ENCODE measurements around the gene RAD18. TPM values are rescaled to one million over a fixed set of nuclear protein-coding genes. Genes with fewer than 3 reads are reported as not detected.

Gene RAD18
- total and polyA plus RNA-seq, 3 experiments from 2014 or later: 8.9 to 43.3 (median 38.5) TPM

GRCh38 chr3:8837162-8837561, 126.1 kb downstream of the RAD18 start:
- H3K9me3 Mint-ChIP-seq: no peaks in the 10 kb centered on the region
- H3K4me3 Mint-ChIP-seq: no peak overlapping the region
- Histone ChIP-seq H3K27ac (ENCODE audit: low read depth, low read length) (no peak overlapping the region), H3K4me1 (ENCODE audit: insufficient read depth, low read length) (no peaks in the 10 kb centered on the region), H3K27me3 (ENCODE audit: insufficient read depth, low read length, poor library complexity, severe bottlenecking) (no peaks in the 10 kb centered on the region), H3K9me3 (ENCODE audit: low read length) (no peaks in the 10 kb centered on the region), H3K36me3 (ENCODE audit: insufficient read depth, low read length) (no peaks in the 10 kb centered on the region), H3K4me3 (ENCODE audit: low read length) (no peak overlapping the region)
- H3K27ac Mint-ChIP-seq: no peak overlapping the region
- H3K4me1 Mint-ChIP-seq: no peaks in the 10 kb centered on the region
- no peaks in the 10 kb centered on the region for H3K36me3 Mint-ChIP-seq
- CTCF ChIA-PET: no interaction called here
- POLR2A ChIA-PET: no interaction called here
- no peak for DNase-seq
- peaks cover 0 to 2% of the 10 kb centered on the region in 2 donors for H3K27me3 Mint-ChIP-seq

GRCh38 chr3:8836096-8836495, 127.2 kb downstream of the RAD18 start:
- POLR2A ChIA-PET: no interaction called here
- Mint-ChIP-seq H3K9me3 (no peaks in the 10 kb centered on the region), H3K27ac (no peak overlapping the region), H3K27me3 (peaks cover 0 to 2% of the 10 kb centered on the region in 2 donors), H3K4me3 (no peak overlapping the region), H3K36me3 (no peaks in the 10 kb centered on the region), H3K4me1 (no peaks in the 10 kb centered on the region)
- Histone ChIP-seq H3K9me3 (ENCODE audit: low read length) (no peaks in the 10 kb centered on the region), H3K27ac (ENCODE audit: low read depth, low read length) (no peak overlapping the region), H3K36me3 (ENCODE audit: insufficient read depth, low read length) (no peaks in the 10 kb centered on the region), H3K27me3 (ENCODE audit: insufficient read depth, low read length, poor library complexity, severe bottlenecking) (no peaks in the 10 kb centered on the region), H3K4me3 (ENCODE audit: low read length) (no peak overlapping the region), H3K4me1 (ENCODE audit: insufficient read depth, low read length) (no peaks in the 10 kb centered on the region)
- CTCF ChIA-PET: no interaction called here
- no peak for DNase-seq

DNA sequence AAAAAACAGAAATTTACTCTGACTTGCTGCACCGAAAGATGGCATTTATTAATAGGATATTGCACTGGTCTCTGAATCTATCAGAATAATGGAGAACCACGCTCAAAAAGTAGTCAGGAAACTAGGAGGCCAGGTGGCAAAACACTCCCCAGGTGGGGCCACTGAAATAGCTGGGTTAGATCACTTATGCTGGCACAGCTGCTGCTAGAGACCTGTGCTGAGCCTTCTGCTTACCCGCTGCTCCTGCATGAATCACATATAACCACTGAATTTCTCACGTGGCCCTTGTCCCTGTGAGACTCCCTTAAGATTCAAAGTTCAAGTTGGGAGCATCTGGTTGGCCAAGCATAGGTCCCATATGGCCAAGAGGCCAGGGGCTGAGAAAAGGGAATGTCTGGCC, 127.9 kb downstream of the RAD18 start:
- CTCF ChIA-PET: no interaction called here
- DNase-seq: no peak
- Mint-ChIP-seq H3K4me1 (no peaks in the 10 kb centered on the region), H3K27ac (no peak overlapping the region), H3K4me3 (no peak overlapping the region), H3K27me3 (peaks cover 0 to 2% of the 10 kb centered on the region in 2 donors), H3K36me3 (no peaks in the 10 kb centered on the region), H3K9me3 (no peaks in the 10 kb centered on the region)
- no peaks in the 10 kb centered on the region for H3K36me3 ChIP-seq (ENCODE audit: insufficient read depth, low read length)
- no peaks in the 10 kb centered on the region for H3K4me1 ChIP-seq (ENCODE audit: insufficient read depth, low read length)
- no peaks in the 10 kb centered on the region for H3K27me3 ChIP-seq (ENCODE audit: insufficient read depth, low read length, poor library complexity, severe bottlenecking)
- H3K9me3 ChIP-seq (ENCODE audit: low read length): no peaks in the 10 kb centered on the region
- no peak overlapping the region for H3K4me3 ChIP-seq (ENCODE audit: low read length)
- POLR2A ChIA-PET: no interaction called here
- H3K27ac ChIP-seq (ENCODE audit: low read depth, low read length): no peak overlapping the region

DNA sequence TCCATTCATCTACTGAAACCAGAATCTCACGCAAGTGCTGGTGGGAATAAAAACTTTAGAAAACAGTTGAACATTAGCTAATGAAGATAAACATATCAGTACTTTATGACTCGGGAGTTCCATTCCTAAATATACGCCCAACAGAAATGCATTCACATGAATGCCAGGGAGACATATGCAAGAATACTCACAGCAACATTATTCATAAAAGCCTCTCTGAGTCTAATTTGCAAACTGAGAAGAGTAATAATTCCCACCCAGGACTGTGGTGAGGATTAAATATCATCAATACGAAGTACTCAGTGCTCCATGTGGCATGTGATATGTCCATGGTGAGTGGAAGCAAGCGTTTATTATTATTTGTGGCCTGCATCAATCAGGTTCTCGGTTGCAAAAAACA, 128.3 kb downstream of the RAD18 start:
- H3K4me3 Mint-ChIP-seq: no peak overlapping the region

GRCh38 chr3:8827641-8828040, 135.6 kb downstream of the RAD18 start:
- Histone ChIP-seq H3K4me1 (ENCODE audit: insufficient read depth, low read length) (no peaks in the 10 kb centered on the region), H3K9me3 (ENCODE audit: low read length) (no peaks in the 10 kb centered on the region), H3K27me3 (ENCODE audit: insufficient read depth, low read length, poor library complexity, severe bottlenecking) (no peaks in the 10 kb centered on the region), H3K27ac (ENCODE audit: low read depth, low read length) (no peak overlapping the region), H3K4me3 (ENCODE audit: low read length) (no peak overlapping the region), H3K36me3 (ENCODE audit: insufficient read depth, low read length) (no peaks in the 10 kb centered on the region)
- H3K36me3 Mint-ChIP-seq: peaks cover 0 to 4% (median 3%) of the 10 kb centered on the region in 3 donors
- ChIA-PET CTCF (no interaction called here), POLR2A (no interaction called here)
- no peaks in the 10 kb centered on the region for H3K4me1 Mint-ChIP-seq
- no peak overlapping the region for H3K27ac Mint-ChIP-seq
- no peaks in the 10 kb centered on the region for H3K9me3 Mint-ChIP-seq
- no peak for DNase-seq
- no peaks in the 10 kb centered on the region for H3K27me3 Mint-ChIP-seq
- no peak overlapping the region for H3K4me3 Mint-ChIP-seq

More for the DNA sequence above, 128.3 kb downstream of the RAD18 start:
- H3K4me1 ChIP-seq (ENCODE audit: insufficient read depth, low read length): no peaks in the 10 kb centered on the region
- no peak for DNase-seq
- H3K27me3 ChIP-seq (ENCODE audit: insufficient read depth, low read length, poor library complexity, severe bottlenecking): no peaks in the 10 kb centered on the region
- H3K9me3 ChIP-seq (ENCODE audit: low read length): no peaks in the 10 kb centered on the region
- no peak overlapping the region for H3K27ac Mint-ChIP-seq
- no peaks in the 10 kb centered on the region for H3K9me3 Mint-ChIP-seq
- ChIA-PET POLR2A (no interaction called here), CTCF (no interaction called here)
- H3K36me3 ChIP-seq (ENCODE audit: insufficient read depth, low read length): no peaks in the 10 kb centered on the region
- H3K27ac ChIP-seq (ENCODE audit: low read depth, low read length): no peak overlapping the region
- H3K27me3 Mint-ChIP-seq: peaks cover 0 to 2% of the 10 kb centered on the region in 2 donors
- no peaks in the 10 kb centered on the region for H3K4me1 Mint-ChIP-seq
- H3K36me3 Mint-ChIP-seq: peaks cover 0 to 1% (median 0%) of the 10 kb centered on the region in 3 donors
- no peak overlapping the region for H3K4me3 ChIP-seq (ENCODE audit: low read length)

Other genes starting within 250 kb of the RAD18 start
- gene CAV3, start 229.7 kb downstream of the RAD18 start, total RNA-seq: not detected
- not detected for gene CAV3, start 229.7 kb downstream of the RAD18 start, polyA plus RNA-seq
- gene OXTR, start 193.9 kb downstream of the RAD18 start, total RNA-seq: 1 to 10 TPM in 1 of 2 experiments, under 1 TPM in 1; 0.50 to 1.4 TPM
- gene OXTR, start 193.9 kb downstream of the RAD18 start, polyA plus RNA-seq: 0.05 TPM